Lung (tissue), 12 donors: Measurements from ENCODE around the gene NAV1. TPM values are rescaled to one million over a fixed set of nuclear protein-coding genes. Genes with fewer than 3 reads are reported as not detected.
A peak's percentile ranks its signal among the peaks of the same experiment; 100 is the strongest.

Source experiments
- ATAC-seq: fragments of 200-7000 bp; cut with Tn5 transposase; one replicate; pipeline ENCODE4 v1.9.1; 2020; ENCODE audit warnings: moderate number of reproducible peaks; ENCODE audit not compliant: insufficient read depth, low FRiP score
- DNase-seq, 3 donors: peaks; one replicate each; pipeline ENCODE4 v3.0.0-alpha.2; 2013 to 2017
- H3K27ac ChIP-seq, 2 donors: one replicate each; pipeline ENCODE4 v1.5.1; 2013; ENCODE audit warnings: mild to moderate bottlenecking in 2 of 2, moderate library complexity in 2 of 2, control low read depth in 1 of 2, inconsistent platforms in 1 of 2, low read depth in 1 of 2, low read length in 1 of 2
- H3K27me3 ChIP-seq, 3 donors: one replicate each; pipeline ENCODE4 v1.5.1; 2013; ENCODE audit warnings: low read length in 2 of 3; ENCODE audit not compliant: control insufficient read depth in 3 of 3, insufficient read depth in 3 of 3
- H3K36me3 ChIP-seq, 4 donors: one replicate each; pipeline ENCODE4 v1.5.1; 2013; ENCODE audit warnings: low read length in 4 of 4, mild to moderate bottlenecking in 1 of 4, moderate library complexity in 1 of 4; ENCODE audit not compliant: control insufficient read depth in 4 of 4, insufficient read depth in 4 of 4
- H3K4me1 ChIP-seq, 5 donors: one replicate each; pipeline ENCODE4 v1.5.1; 2013; ENCODE audit warnings: low read length in 5 of 5, mild to moderate bottlenecking in 2 of 5, moderate library complexity in 1 of 5; ENCODE audit not compliant: control insufficient read depth in 5 of 5, insufficient read depth in 5 of 5
- H3K4me3 ChIP-seq: one replicate; pipeline ENCODE4 v1.5.1; 2013; ENCODE audit warnings: mild to moderate bottlenecking, control low read depth, moderate library complexity
- H3K9ac ChIP-seq, 2 donors: one replicate each; pipeline ENCODE4 v1.5.1; 2013; ENCODE audit warnings: low read length in 2 of 2, control low read depth in 1 of 2; ENCODE audit not compliant: insufficient read depth in 1 of 2
- H3K9me3 ChIP-seq, 4 donors: one replicate each; pipeline ENCODE4 v1.5.1; 2013; ENCODE audit warnings: low read length in 3 of 4, mild to moderate bottlenecking in 1 of 4, moderate library complexity in 1 of 4; ENCODE audit not compliant: control insufficient read depth in 4 of 4, insufficient read depth in 3 of 4
- CTCF ChIP-seq: IDR thresholded peaks from 2 replicates; pipeline ENCODE4 v1.5.1; 2012; ENCODE audit warnings: mild to moderate bottlenecking; ENCODE audit errors: control extremely low read depth, extremely low read depth
- WGBS, 2 donors: extraction: QIAGEN DNeasy Blood & Tissue Kit; methylation state at CpG; one replicate each; pipeline ENCODE4 v1.1.7; 2013; 5-methylcytosine and 5-hydroxymethylcytosine counted together
- polyA plus RNA-seq, 2 donors: library from polyadenylated mRNA; stranded (reverse); fragments of 200-250 nt; gene quantifications; one replicate each; pipeline ENCODE4 v1.2.1, GENCODE V29; 2013
- total RNA-seq, 2 donors: library from RNA; depleted of rRNA in 1 of 2; stranded (reverse); fragments of >200 nt in 1 of 2; gene quantifications; one replicate each; pipeline ENCODE4 v1.2.1, GENCODE V29; 2014 to 2021
- donor health status: control.
- donor health status: control.
- donor health status: Bipolar disorder and iron deficiency.
- donor health status: healthy.
- donor health status: DM: yes; HTN: yes; CAD: no.

Gene NAV1
- total and polyA plus RNA-seq, 4 donors, result 6.5 to 38.6 (median 17.9) TPM

DNA sequence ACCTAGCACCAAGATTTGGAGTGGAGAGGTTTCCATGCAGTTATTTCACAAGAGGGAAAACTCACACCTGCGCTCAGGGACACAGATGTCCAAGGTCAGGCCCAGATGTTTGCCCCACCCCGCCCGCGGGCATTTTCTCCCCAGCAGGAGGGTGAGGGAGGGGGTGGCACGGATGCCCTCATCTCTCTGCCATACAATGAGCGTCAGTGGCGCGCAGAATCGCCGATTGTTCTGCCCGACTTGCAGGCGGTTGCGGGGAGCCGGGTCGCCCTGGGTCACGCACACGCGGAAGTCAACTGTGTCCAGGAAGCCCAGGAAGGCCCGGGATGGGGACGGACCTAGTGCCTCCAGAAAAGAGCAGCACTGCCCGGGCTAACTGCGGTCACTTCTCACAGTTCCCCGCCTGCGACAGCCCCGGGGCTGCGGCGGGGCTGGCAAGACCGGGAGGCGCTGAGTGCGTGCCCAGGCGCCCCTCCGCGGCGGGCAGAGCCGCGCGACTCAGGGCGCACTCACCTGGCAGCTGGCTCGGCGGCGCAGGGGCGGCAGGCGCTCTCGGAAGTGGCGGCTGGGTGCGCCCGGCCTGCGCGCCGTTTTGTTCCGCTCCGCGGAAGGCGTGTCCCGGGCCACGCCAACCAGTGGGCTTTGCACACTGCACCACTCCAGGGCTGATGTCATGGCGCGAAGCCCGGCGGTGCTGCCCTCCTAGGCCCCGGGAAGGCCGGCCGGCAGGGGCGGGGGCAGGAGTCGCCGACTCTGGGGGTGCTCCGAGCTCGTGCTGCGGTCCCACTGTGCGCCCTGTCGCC lies 32.2 kb upstream of the NAV1 start, which contains the start of gene CSRP1:
CSRP1 (minus strand) TSS at position 567 of the 803 bp plus-strand sequence. CDS start 10,820 bp downstream, outside the sequence.
- TF ChIP-seq CTCF, result no peak
- H3K9me3 ChIP-seq, result no peaks in the 10 kb centered on the region
- ATAC-seq, result peak; percentile 88
- H3K4me3 ChIP-seq, result peak within 1 kb of the TSS; percentile 69
- H3K27me3 ChIP-seq, result no peaks in the 10 kb centered on the region
- peak within 1 kb of the TSS; percentile 76 to 91 for H3K9ac ChIP-seq
- H3K27ac ChIP-seq, result peak within 1 kb of the TSS; percentile 89 to 98
- 1% methylated on average over 64 to 71 of the region's 71 CpGs for WGBS, 2 donors
- DNase-seq, result peak; percentile 85 to 94 (median 90)
- H3K36me3 ChIP-seq, result peaks cover 0 to 3% (median under 1%) of the 10 kb centered on the region in 4 donors
- peaks cover 5 to 62% (median 34%) of the 10 kb centered on the region in 5 donors for H3K4me1 ChIP-seq

DNA sequence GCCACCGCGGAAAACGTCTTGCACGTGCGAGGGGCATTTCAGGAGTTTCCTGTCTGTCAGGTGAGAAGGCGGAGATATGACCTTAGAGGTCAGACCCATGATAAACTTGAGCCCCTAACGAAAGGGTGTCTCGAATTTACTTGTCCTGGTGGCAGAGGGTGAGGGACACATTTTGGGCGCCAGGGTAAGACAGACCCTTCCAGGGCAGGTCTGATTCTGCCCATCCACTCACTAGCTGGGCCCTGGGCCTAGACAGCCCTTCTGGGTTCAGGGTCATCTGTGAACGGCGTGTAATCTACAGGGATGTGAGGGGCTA lies 31.6 kb upstream of the NAV1 start:
- DNase-seq, result peak in 1 of 3 donors; percentile 42
- Histone ChIP-seq H3K27me3 (no peaks in the 10 kb centered on the region), H3K27ac (peak overlapping the region; percentile 89 to 98), H3K4me3 (peak overlapping the region; percentile 24), H3K4me1 (peaks cover 5 to 64% (median 34%) of the 10 kb centered on the region in 5 donors), H3K9ac (peak overlapping the region; percentile 53 to 91), H3K9me3 (no peaks in the 10 kb centered on the region), H3K36me3 (peaks cover 0 to 3% (median under 1%) of the 10 kb centered on the region in 4 donors)
- TF ChIP-seq CTCF, result no peak
- 25 to 28% methylated on average over 11 of the region's 11 CpGs for WGBS, 2 donors
- no peak for ATAC-seq

- no peak for TF ChIP-seq CTCF
- Histone ChIP-seq H3K27ac (no peak overlapping the region), H3K36me3 (peaks cover 0 to 3% (median 0%) of the 10 kb centered on the region in 4 donors), H3K9ac (no peak overlapping the region), H3K27me3 (no peaks in the 10 kb centered on the region), H3K4me3 (no peak overlapping the region), H3K9me3 (no peaks in the 10 kb centered on the region), H3K4me1 (peaks cover 5 to 61% (median 27%) of the 10 kb centered on the region in 5 donors)
- WGBS, 2 donors, result 92% methylated on average over 2 of the region's 2 CpGs
- ATAC-seq (no peak), DNase-seq (no peak)
Observed at GRCh38 chr1:201508809-201509208, 30.1 kb upstream of the NAV1 start.
